ENCODE results near the gene TMEM175.

- TF ChIP-seq, protein P1, sequence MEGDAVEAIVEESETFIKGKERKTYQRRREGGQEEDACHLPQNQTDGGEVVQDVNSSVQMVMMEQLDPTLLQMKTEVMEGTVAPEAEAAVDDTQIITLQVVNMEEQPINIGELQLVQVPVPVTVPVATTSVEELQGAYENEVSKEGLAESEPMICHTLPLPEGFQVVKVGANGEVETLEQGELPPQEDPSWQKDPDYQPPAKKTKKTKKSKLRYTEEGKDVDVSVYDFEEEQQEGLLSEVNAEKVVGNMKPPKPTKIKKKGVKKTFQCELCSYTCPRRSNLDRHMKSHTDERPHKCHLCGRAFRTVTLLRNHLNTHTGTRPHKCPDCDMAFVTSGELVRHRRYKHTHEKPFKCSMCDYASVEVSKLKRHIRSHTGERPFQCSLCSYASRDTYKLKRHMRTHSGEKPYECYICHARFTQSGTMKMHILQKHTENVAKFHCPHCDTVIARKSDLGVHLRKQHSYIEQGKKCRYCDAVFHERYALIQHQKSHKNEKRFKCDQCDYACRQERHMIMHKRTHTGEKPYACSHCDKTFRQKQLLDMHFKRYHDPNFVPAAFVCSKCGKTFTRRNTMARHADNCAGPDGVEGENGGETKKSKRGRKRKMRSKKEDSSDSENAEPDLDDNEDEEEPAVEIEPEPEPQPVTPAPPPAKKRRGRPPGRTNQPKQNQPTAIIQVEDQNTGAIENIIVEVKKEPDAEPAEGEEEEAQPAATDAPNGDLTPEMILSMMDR (IDR thresholded peaks at IDR 0.05), result no peak
- no peak for TF ChIP-seq POLR2A (IDR thresholded peaks at IDR 0.05)
- TF ChIP-seq POLR2AphosphoS5 (IDR thresholded peaks at IDR 0.05), result no peak
These were observed 16.7 kb upstream of the TMEM175 start for GRCh38 chr4:915595-915994.

All from breast epithelium (tissue), 3 donors.